ENCODE results near the gene ASB10. TPM values are rescaled to one million over a fixed set of nuclear protein-coding genes. Genes with fewer than 3 reads are reported as not detected.
A peak's percentile ranks its signal among the peaks of the same experiment; 100 is the strongest.

Gene ASB10
- total and polyA plus RNA-seq, 2 of the 8 experiments (the other 6 are each of a cell fraction or from before 2014, with no cell fraction given) = not detected

DNA sequence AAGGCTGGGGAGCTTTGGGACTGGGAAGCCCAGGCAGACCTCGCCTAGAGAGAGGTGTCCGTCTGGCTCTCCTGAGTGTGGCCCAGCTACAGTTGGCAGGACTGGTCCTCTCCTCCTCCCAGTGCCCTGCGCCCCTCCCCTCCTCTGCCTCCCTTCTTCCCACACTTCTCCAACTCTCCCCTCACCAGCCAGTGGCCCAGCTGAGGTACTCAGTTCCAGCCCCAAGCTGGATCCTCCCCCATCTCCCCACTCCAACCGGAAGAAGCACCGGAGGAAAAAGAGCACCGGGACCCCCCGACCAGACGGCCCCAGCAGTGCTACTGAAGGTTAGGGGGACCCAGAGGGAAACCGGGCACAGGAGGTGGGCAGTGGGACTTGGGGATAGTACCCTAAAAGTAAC lies 47.3 kb downstream of the ASB10 start:
- no peak overlapping the region for H3K56ac ChIP-seq (replicated peaks; ENCODE audit: insufficient read length, low read depth, low read length)
- DNase-seq (ENCODE audit: low read depth in 1 of 2, low spot score in 2 of 2) = no peak
- peaks cover 0 to 1% (median 0%) of the 10 kb centered on the region in 4 experiments; a peak in 1 of 7 replicates for H3K27me3 ChIP-seq (replicated peaks in 1 of 4; ENCODE audit: control insufficient read depth in 3 of 4, extremely low read depth in 1 of 4, insufficient read depth in 3 of 4, low read length in 3 of 4)
- H2AK5ac ChIP-seq (ENCODE audit: low read depth, low read length) = no peak overlapping the region
- H3K36me3 ChIP-seq (ENCODE audit: control insufficient read depth in 2 of 4, insufficient read depth in 4 of 4, low read length in 3 of 4) = peaks cover 0 to 2% (median 0%) of the 10 kb centered on the region in 4 experiments; a peak in 4 of 8 replicates
- no peak overlapping the region for H3K27ac ChIP-seq (ENCODE audit: low read depth, low read length)
- no peaks in the 10 kb centered on the region for H3K9me3 ChIP-seq (ENCODE audit: insufficient read depth in 2 of 2, low read depth in 1 of 2, low read length in 1 of 2)
- H2BK5ac ChIP-seq (ENCODE audit: low read depth, low read length) = no peak overlapping the region
- no peak overlapping the region for H2AFZ ChIP-seq (ENCODE audit: low read length)
- no peak for FAIRE-seq
- no peaks in the 10 kb centered on the region for H3K79me1 ChIP-seq (ENCODE audit: low read depth, low read length)
- no peak overlapping the region for H3K4ac ChIP-seq (replicated peaks; ENCODE audit: insufficient read length, low read depth, low read length)
- H2BK15ac ChIP-seq (ENCODE audit: low read length) = no peak overlapping the region
- H2BK120ac ChIP-seq (replicated peaks; ENCODE audit: low read depth, low read length) = no peak overlapping the region
- H3K14ac ChIP-seq (ENCODE audit: insufficient read length) = no peak overlapping the region
- H3K79me2 ChIP-seq (ENCODE audit: control insufficient read depth in 1 of 2, insufficient read depth in 2 of 2, low read length in 2 of 2) = no peaks in the 10 kb centered on the region
- ChIA-PET POLR2A (ENCODE audit: partially characterized antibody) (interaction anchor here (0.8 to 3.0 kb wide), 7 partner anchors 9 to 57 kb away, joined by 3 to 8 read pairs (median 7); partner anchors contain the start of gene TMUB1), CTCF (ENCODE audit: partially characterized antibody) (interaction anchor here (0.7 to 18.9 kb wide), 20 partner anchors 10 to 142 kb away, joined by 3 to 197 read pairs (median 5); partner anchors contain the start of genes ABCF2 and GBX1)
- no peak overlapping the region for H4K91ac ChIP-seq (replicated peaks; ENCODE audit: insufficient read length, low read length)
- H3K4me3 ChIP-seq (ENCODE audit: extremely low read depth in 1 of 4, insufficient read depth in 2 of 4, low read depth in 3 of 4, low read length in 4 of 4) = no peak overlapping the region
- no peak overlapping the region for H4K8ac ChIP-seq (ENCODE audit: extremely low read depth, insufficient read depth, low read length)
- no peaks in the 10 kb centered on the region; the same call in 1 of the 2 replicates for H3K23me2 ChIP-seq (ENCODE audit: low read depth, low read length)
- H3K18ac ChIP-seq (ENCODE audit: extremely low read depth, low read length) = no peak overlapping the region
- TF ChIP-seq, protein P1, sequence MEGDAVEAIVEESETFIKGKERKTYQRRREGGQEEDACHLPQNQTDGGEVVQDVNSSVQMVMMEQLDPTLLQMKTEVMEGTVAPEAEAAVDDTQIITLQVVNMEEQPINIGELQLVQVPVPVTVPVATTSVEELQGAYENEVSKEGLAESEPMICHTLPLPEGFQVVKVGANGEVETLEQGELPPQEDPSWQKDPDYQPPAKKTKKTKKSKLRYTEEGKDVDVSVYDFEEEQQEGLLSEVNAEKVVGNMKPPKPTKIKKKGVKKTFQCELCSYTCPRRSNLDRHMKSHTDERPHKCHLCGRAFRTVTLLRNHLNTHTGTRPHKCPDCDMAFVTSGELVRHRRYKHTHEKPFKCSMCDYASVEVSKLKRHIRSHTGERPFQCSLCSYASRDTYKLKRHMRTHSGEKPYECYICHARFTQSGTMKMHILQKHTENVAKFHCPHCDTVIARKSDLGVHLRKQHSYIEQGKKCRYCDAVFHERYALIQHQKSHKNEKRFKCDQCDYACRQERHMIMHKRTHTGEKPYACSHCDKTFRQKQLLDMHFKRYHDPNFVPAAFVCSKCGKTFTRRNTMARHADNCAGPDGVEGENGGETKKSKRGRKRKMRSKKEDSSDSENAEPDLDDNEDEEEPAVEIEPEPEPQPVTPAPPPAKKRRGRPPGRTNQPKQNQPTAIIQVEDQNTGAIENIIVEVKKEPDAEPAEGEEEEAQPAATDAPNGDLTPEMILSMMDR (IDR thresholded peaks at IDR 0.05; ENCODE audit: control extremely low read depth in 1 of 3, insufficient read depth in 1 of 3, low read depth in 1 of 3, low read length in 3 of 3) = no peak
- TF ChIP-seq, protein P2, sequence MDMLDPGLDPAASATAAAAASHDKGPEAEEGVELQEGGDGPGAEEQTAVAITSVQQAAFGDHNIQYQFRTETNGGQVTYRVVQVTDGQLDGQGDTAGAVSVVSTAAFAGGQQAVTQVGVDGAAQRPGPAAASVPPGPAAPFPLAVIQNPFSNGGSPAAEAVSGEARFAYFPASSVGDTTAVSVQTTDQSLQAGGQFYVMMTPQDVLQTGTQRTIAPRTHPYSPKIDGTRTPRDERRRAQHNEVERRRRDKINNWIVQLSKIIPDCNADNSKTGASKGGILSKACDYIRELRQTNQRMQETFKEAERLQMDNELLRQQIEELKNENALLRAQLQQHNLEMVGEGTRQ (IDR thresholded peaks at IDR 0.05; ENCODE audit: low read length) = no peak
- TF ChIP-seq CHD1 (IDR thresholded peaks at IDR 0.05; ENCODE audit: low read depth, low read length) (no peak), SP4 (IDR thresholded peaks at IDR 0.05; ENCODE audit: low read length) (no peak), CBX8 (IDR thresholded peaks at IDR 0.05; ENCODE audit: borderline replicate concordance, low read depth, low read length) (no peak), GTF2F1 (IDR thresholded peaks at IDR 0.05; ENCODE audit: borderline replicate concordance, low read depth, low read length) (no peak), RXRA (IDR thresholded peaks at IDR 0.05; ENCODE audit: insufficient read depth, low read depth, low read length) (no peak), JUND (IDR thresholded peaks at IDR 0.05; ENCODE audit: low read length) (no peak), EGR1 (IDR thresholded peaks at IDR 0.05; ENCODE audit: borderline replicate concordance, low read depth, low read length) (no peak), PHF8 (conservative IDR thresholded peaks at IDR 0.05; ENCODE audit: low read depth, low read length) (no peak), CREB1 (IDR thresholded peaks at IDR 0.05) (no peak)
- WGBS, 2 experiments (ENCODE audit: extremely low coverage in 1 of 2, insufficient coverage in 1 of 2, insufficient read length in 1 of 2, insufficient replicate concordance in 2 of 2, low coverage in 1 of 2, low lambda C conversion rate in 2 of 2, missing lambda C conversion rate in 1 of 2) = 84% methylated on average over 6 of the region's 9 CpGs; no CpG with 5 or more reads in 1 of the 2 experiments
- peaks cover 7 to 34% (median 20%) of the 10 kb centered on the region in 4 experiments for H3K4me1 ChIP-seq (replicated peaks in 1 of 4; ENCODE audit: control insufficient read depth in 3 of 4, insufficient read depth in 4 of 4, low read length in 3 of 4)
- H4K20me1 ChIP-seq (replicated peaks in 1 of 2; ENCODE audit: control insufficient read depth in 1 of 2, insufficient read depth in 2 of 2, low read length in 2 of 2) = peaks cover 12 to 19% of the 10 kb centered on the region in 2 experiments
- no peak overlapping the region for H3K9ac ChIP-seq (replicated peaks in 1 of 4; ENCODE audit: extremely low read depth in 1 of 4, low read depth in 3 of 4, low read length in 3 of 4)
- no peak overlapping the region for H4K5ac ChIP-seq (ENCODE audit: insufficient read length, low read depth, low read length)
- H3K4me2 ChIP-seq (ENCODE audit: insufficient read depth in 1 of 2, low read depth in 2 of 2, low read length in 2 of 2) = peak overlapping the region in 1 of 2 experiments; percentile 63; a peak in 1 of 4 replicates
- no peak overlapping the region for H2BK20ac ChIP-seq (ENCODE audit: low read length)
- no peak overlapping the region for H2BK12ac ChIP-seq (ENCODE audit: low read depth, low read length)
- no peak overlapping the region for H3K23ac ChIP-seq (ENCODE audit: insufficient read length)
